ENCODE measurements around the gene FGGY. TPM values are rescaled to one million over a fixed set of nuclear protein-coding genes. Genes with fewer than 3 reads are reported as not detected.

Gene FGGY
- total RNA-seq (34.0 and 38.5 TPM in 2 replicates), polyA plus RNA-seq (5.4 and 6.1 TPM in 2 replicates), polyA minus RNA-seq (31.5 and 36.4 TPM in 2 replicates)
- total RNA-seq (2013) = 23.3 TPM

- H4K20me1 ChIP-seq (ENCODE audit: control insufficient read depth, insufficient read depth, low read length, poor library complexity, severe bottlenecking) = no peaks in the 10 kb centered on the region
- CTCF ChIA-PET = interaction anchor here (0.6 to 2.0 kb wide), 11 partner anchors 24 to 557 kb away, joined by 3 to 10 read pairs (median 3); partner anchors contain the start of gene JUN
Measured at GRCh38 chr1:59296358-59297256, at the start of gene FGGY. Gene FGGY (plus strand): TSS chr1:59297094. CDS start chr1:59321550, 24,456 bp downstream.

More at GRCh38 chr1:59296358-59297256, at the start of gene FGGY:
- Histone ChIP-seq H3K4me2 (replicated peaks; ENCODE audit: low read depth, low read length, poor library complexity, severe bottlenecking) (peak within 1 kb of the TSS; percentile 84), H3K4me3 (ENCODE audit: control extremely low read depth in 1 of 5, extremely low read depth in 1 of 5, insufficient read depth in 1 of 5, low read depth in 2 of 5, low read length in 4 of 5) (peak within 1 kb of the TSS; percentile 63 to 92 (median 87)), H3K79me2 (ENCODE audit: control insufficient read depth, insufficient read depth, low read length) (no peaks in the 10 kb centered on the region), H2AFZ (ENCODE audit: insufficient read depth, low read depth, low read length, poor library complexity, severe bottlenecking) (peak within 1 kb of the TSS; percentile 86), H3K9ac (ENCODE audit: low read length) (peak within 1 kb of the TSS; percentile 90), H3K27me3 (replicated peaks in 1 of 4; ENCODE audit: control extremely low read depth in 1 of 4, control insufficient read depth in 3 of 4, insufficient read depth in 4 of 4, low read length in 3 of 4) (no peaks in the 10 kb centered on the region), H3K36me3 (replicated peaks in 1 of 2; ENCODE audit: control extremely low read depth in 1 of 2, control insufficient read depth in 1 of 2, extremely low read depth in 1 of 2, insufficient read depth in 2 of 2, low read length in 1 of 2) (no peaks in the 10 kb centered on the region), H3K4me1 (ENCODE audit: control insufficient read depth in 2 of 2, insufficient read depth in 2 of 2, low read length in 2 of 2) (peaks cover 22 to 25% of the 10 kb centered on the region in 2 donors), H3K9me3 (ENCODE audit: control extremely low read depth in 1 of 3, control insufficient read depth in 2 of 3, insufficient read depth in 1 of 3, low read length in 2 of 3) (no peaks in the 10 kb centered on the region), H3K27ac (ENCODE audit: low read length in 2 of 2) (peak within 1 kb of the TSS; percentile 96 to 98)
- ATAC-seq (ENCODE audit: low read depth) (peak; percentile 89), DNase-seq (peak; percentile 97)
- under 1% methylated on average over 70 of the region's 78 CpGs for WGBS (ENCODE audit: insufficient coverage)
- POLR2A ChIA-PET = interaction anchor here (0.7 to 2.6 kb wide), 11 partner anchors 24 to 513 kb away, joined by 3 to 25 read pairs (median 4); partner anchors contain the start of gene JUN
- H3K27me3 Mint-ChIP-seq = no peaks in the 10 kb centered on the region
- peak within 1 kb of the TSS; percentile 98 for H3K27ac Mint-ChIP-seq
- TF ChIP-seq EZH2 (IDR thresholded peaks at IDR 0.05; ENCODE audit: borderline replicate concordance, insufficient read depth, low read depth, low read length, poor library complexity, severe bottlenecking) (no peak), CTCF (IDR thresholded peaks at IDR 0.05) (no peak)
- intact Hi-C loops (cut with micrococcal nuclease) = loop anchor here (1.0 to 10.0 kb wide), 12 partner anchors 24 to 518 kb away; partner anchors contain the start of genes HOOK1 and JUN
- peaks cover 44% of the 10 kb centered on the region for H3K4me1 Mint-ChIP-seq
- no peaks in the 10 kb centered on the region for H3K9me3 Mint-ChIP-seq (ENCODE audit: insufficient read depth)
- H3K4me3 Mint-ChIP-seq = peak within 1 kb of the TSS; percentile 91
